Measurements from ENCODE around the gene RPL29. TPM values are rescaled to one million over a fixed set of nuclear protein-coding genes. Genes with fewer than 3 reads are reported as not detected.

Gene RPL29
- total and polyA plus RNA-seq, 4 donors: 711 to 2,402 (median 1,234) TPM

- Histone ChIP-seq H3K4me3 (peak within 1 kb of the TSS; percentile 49), H3K27ac (ENCODE audit: low read depth in 1 of 2, low read length in 1 of 2) (peak within 1 kb of the TSS; percentile 97), H3K36me3 (ENCODE audit: control insufficient read depth in 4 of 4, insufficient read depth in 4 of 4, low read length in 4 of 4) (peaks cover 0 to 8% (median 3%) of the 10 kb centered on the region in 4 donors), H3K27me3 (ENCODE audit: control insufficient read depth in 3 of 3, insufficient read depth in 3 of 3, low read length in 2 of 3) (no peaks in the 10 kb centered on the region), H3K4me1 (ENCODE audit: control insufficient read depth in 5 of 5, insufficient read depth in 5 of 5, low read length in 5 of 5) (peaks cover 4 to 21% (median 9%) of the 10 kb centered on the region in 5 donors), H3K9ac (ENCODE audit: insufficient read depth in 1 of 2, low read length in 2 of 2) (peak within 1 kb of the TSS; percentile 80 to 91), H3K9me3 (ENCODE audit: control insufficient read depth in 4 of 4, insufficient read depth in 3 of 4, low read length in 3 of 4) (no peaks in the 10 kb centered on the region)
- TF ChIP-seq, protein P1, sequence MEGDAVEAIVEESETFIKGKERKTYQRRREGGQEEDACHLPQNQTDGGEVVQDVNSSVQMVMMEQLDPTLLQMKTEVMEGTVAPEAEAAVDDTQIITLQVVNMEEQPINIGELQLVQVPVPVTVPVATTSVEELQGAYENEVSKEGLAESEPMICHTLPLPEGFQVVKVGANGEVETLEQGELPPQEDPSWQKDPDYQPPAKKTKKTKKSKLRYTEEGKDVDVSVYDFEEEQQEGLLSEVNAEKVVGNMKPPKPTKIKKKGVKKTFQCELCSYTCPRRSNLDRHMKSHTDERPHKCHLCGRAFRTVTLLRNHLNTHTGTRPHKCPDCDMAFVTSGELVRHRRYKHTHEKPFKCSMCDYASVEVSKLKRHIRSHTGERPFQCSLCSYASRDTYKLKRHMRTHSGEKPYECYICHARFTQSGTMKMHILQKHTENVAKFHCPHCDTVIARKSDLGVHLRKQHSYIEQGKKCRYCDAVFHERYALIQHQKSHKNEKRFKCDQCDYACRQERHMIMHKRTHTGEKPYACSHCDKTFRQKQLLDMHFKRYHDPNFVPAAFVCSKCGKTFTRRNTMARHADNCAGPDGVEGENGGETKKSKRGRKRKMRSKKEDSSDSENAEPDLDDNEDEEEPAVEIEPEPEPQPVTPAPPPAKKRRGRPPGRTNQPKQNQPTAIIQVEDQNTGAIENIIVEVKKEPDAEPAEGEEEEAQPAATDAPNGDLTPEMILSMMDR (IDR thresholded peaks at IDR 0.05; ENCODE audit: control extremely low read depth, extremely low read depth): no peak
- DNase-seq: peak; percentile 92 to 96 (median 93)
- ATAC-seq (ENCODE audit: insufficient read depth, low FRiP score): peak; percentile 88
- WGBS, 2 donors: 0 to 1% methylated on average over 61 to 68 of the region's 68 CpGs
These were observed 12.7 kb downstream of the RPL29 start, which contains the start of gene ACY1 for GRCh38 chr3:51982838-51983577. Gene ACY1, plus strand, starts transcription at chr3:51983535. Its CDS starts 530 bp downstream, at chr3:51984065.

DNA sequence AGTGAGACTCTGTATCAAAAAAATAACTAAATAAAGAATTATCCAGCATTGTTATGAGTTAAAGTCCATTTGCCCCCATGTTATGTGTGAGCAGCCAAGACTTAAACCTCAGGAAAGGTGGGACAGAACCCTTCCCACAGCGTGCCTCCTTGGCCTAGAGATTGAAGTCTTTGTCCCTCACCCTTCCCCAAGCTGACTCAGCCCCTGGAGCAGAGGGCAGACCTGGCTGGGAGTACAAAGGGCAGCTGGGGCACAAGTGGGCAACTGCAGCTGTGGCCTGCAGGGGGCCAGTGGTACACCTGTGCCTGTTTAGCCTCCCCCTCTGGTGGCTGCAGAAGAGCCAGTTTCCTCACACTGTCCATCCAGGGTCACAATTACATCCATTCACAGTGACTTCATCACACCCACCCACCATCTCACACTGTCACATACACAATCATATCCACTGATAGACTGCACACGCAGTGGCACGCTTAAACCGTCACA, 13.3 kb downstream of the RPL29 start:
- 5 to 6% methylated on average over 4 of the region's 4 CpGs for WGBS, 2 donors
- peaks cover 4 to 21% (median 9%) of the 10 kb centered on the region in 5 donors for H3K4me1 ChIP-seq (ENCODE audit: control insufficient read depth in 5 of 5, insufficient read depth in 5 of 5, low read length in 5 of 5)
- ATAC-seq (ENCODE audit: insufficient read depth, low FRiP score) (peak; percentile 13), DNase-seq (peak in 1 of 3 donors; percentile 41)
- peaks cover 0 to 8% (median 3%) of the 10 kb centered on the region in 4 donors for H3K36me3 ChIP-seq (ENCODE audit: control insufficient read depth in 4 of 4, insufficient read depth in 4 of 4, low read length in 4 of 4)
- no peaks in the 10 kb centered on the region for H3K27me3 ChIP-seq (ENCODE audit: control insufficient read depth in 3 of 3, insufficient read depth in 3 of 3, low read length in 2 of 3)
- TF ChIP-seq, protein P1 (IDR thresholded peaks at IDR 0.05; ENCODE audit: control extremely low read depth, extremely low read depth): no peak
- peak overlapping the region in 1 of 2 donors; percentile 91 for H3K9ac ChIP-seq (ENCODE audit: insufficient read depth in 1 of 2, low read length in 2 of 2)
- no peaks in the 10 kb centered on the region for H3K9me3 ChIP-seq (ENCODE audit: control insufficient read depth in 4 of 4, insufficient read depth in 3 of 4, low read length in 3 of 4)
- H3K4me3 ChIP-seq: peak overlapping the region; percentile 49
- H3K27ac ChIP-seq (ENCODE audit: low read depth in 1 of 2, low read length in 1 of 2): peak overlapping the region; percentile 97

- Histone ChIP-seq H3K9me3 (ENCODE audit: control insufficient read depth in 4 of 4, insufficient read depth in 3 of 4, low read length in 3 of 4) (no peaks in the 10 kb centered on the region), H3K36me3 (ENCODE audit: control insufficient read depth in 4 of 4, insufficient read depth in 4 of 4, low read length in 4 of 4) (peaks cover 0 to 8% (median 3%) of the 10 kb centered on the region in 4 donors), H3K27me3 (ENCODE audit: control insufficient read depth in 3 of 3, insufficient read depth in 3 of 3, low read length in 2 of 3) (no peaks in the 10 kb centered on the region), H3K4me3 (no peak overlapping the region), H3K4me1 (ENCODE audit: control insufficient read depth in 5 of 5, insufficient read depth in 5 of 5, low read length in 5 of 5) (peaks cover 4 to 30% (median 13%) of the 10 kb centered on the region in 5 donors), H3K27ac (ENCODE audit: low read depth in 1 of 2, low read length in 1 of 2) (peak overlapping the region in 1 of 2 donors; percentile 56), H3K9ac (ENCODE audit: insufficient read depth in 1 of 2, low read length in 2 of 2) (no peak overlapping the region)
- TF ChIP-seq, protein P1 (IDR thresholded peaks at IDR 0.05; ENCODE audit: control extremely low read depth, extremely low read depth): no peak
- ATAC-seq (ENCODE audit: insufficient read depth, low FRiP score) (no peak), DNase-seq (no peak)
- 96 to 97% methylated on average over 10 of the region's 10 CpGs for WGBS, 2 donors
These were observed 15.4 kb downstream of the RPL29 start for GRCh38 chr3:51980253-51980652.

All from lung (tissue), 12 donors.